NCI-H2196 (cell line): ENCODE results near the gene RPS6KA2.

ENCODE experiments used
- DNase-seq: peaks from one replicate; lab custom pipeline; 2025; ENCODE audit not compliant: unreplicated experiment; lab: John Stamatoyannopoulos, UW

RPS6KA2 gene

DNA sequence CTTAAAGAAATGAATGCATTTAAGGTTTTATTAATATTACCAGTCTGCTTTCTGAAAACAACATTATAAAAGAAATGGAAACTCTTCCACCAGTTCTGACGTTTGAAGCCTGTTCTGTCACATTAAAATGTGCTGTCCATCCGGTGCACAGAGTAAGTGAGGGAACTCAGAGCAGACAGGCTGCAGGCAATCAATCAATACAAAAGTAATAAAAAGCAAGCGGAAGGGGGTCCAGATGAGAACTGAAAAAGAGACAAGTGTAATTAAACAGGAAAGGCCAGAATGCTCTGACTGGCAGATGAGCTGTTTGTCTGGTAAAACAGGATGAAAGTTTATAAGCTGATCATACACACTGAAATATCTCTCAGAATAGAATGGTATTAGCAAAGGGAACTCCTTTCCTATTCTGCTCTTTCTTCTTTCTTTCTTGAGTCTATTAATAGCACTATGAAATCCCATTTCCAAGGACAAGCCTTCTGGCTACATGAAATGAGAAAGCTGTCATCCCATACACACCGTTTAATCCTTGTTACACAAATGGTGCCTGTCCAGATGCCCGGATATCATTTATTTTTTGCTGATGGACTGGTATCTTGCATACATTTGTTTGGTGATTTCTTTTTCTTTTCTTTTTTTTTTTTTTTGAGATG, 134.8 kb downstream of the RPS6KA2 start:
- DNase-seq = no peak

GRCh38 chr6:166490671-166491500, 136.2 kb downstream of the RPS6KA2 start:
- DNase-seq = peak; percentile 52

DNA sequence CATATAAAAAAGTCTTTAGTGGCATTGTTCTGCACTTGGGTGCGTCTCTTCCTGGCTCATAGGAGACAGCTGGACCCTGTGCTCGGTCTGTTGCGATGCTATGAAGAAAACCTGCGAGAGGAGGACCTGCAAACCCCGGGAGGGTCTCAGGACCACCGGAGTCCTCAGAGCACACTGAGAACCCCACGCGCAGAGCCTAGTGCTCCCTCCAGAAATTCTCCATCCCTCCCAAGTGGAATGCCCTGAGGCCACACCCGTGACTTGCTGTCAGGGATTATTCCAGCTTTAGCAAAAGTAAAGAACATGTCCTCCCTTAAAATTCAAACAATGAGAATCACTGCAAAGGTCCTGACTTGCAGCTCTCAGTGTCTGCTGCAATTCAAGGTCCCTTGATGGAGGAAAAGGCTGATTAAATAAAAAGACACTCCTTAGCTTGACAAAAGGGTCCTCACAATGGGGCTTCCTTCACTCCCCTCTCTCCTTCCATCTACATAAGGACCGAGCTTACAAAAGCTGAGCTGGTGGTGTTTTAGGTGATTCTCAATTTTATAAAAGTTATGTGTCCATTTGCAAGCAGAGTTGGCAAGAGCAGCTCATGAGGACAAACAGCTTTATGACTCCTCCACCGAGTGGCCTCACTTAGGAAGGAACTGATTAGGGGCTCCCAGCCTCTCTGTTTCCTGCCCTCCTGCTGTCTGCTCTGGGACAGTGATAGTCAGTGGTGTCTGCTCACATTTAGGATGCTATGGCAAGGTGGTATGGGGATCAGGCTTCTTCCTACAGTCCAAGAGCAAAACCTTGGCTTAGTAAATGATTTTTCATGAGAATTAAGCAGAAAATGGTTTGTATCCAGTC, 137.5 kb downstream of the RPS6KA2 start:
- DNase-seq = no peak

DNA sequence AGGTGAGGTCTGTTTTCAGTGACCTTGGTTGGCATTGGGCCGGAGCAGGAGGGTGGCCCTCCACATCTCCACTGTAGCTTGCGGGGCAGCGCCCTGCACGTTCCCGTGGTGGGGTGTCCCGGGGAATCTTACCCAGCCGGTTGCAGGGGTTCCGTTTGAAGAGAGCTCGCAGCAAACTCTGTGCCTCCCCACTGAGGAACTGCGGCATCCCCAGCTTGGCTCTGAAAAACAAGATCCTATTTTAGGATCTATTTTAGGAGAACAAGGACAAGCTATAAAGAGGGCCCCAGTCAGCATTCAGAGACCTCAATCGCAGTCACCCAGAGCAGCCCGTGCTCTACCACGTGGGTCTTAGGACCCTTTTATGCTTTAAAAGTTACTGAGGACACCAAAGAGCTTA, 138.3 kb downstream of the RPS6KA2 start:
- DNase-seq = no peak

DNA sequence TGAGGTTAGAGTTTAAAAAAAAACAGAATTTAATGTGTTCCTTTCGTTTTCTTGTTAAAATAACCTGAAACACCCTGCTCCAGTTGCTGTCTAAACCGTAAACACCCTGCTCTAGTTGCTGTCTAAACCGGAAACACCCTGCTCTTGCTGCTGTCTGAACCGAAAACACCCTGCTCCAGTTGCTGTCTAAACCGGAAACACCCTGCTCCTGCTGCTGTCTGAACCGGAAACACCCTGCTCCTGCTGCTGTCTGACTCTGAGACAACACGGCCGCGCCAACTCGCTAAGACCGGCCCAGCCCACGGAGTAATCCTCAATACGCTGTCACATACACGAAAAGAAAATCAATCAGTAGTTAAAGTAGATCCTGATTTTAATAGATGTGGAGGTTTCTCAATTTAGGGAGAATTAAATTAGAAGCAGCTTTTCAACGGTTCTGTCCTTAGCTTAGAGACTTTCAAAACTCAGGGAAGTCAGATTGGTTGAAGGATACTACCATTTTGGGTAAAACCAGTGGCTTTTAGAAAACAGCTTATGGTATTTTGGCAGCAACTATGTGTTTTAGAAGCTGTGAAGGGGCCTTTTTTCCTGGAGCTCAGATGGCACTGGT, 138.9 kb downstream of the RPS6KA2 start:
- no peak for DNase-seq

GRCh38 chr6:166487148-166487547, 139.9 kb downstream of the RPS6KA2 start:
- DNase-seq = no peak

DNA sequence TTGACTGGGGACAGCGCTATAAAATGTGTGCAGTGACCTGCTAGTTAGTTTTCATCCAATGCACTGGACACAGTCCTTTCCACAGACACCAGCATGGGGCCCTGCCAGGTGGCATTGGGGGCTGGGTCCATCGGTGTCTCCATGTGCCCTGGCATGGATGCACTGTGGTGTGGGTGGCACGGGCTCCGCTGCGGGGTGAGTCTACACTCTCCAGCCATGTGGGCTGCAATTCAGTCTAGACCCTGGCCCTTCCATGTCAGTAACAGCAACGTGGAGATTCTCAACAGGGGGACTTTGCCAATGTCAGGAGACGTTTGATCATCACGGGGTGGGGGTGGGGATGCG, 140.5 kb downstream of the RPS6KA2 start:
- no peak for DNase-seq

GRCh38 chr6:166485651-166486535, 141.2 kb downstream of the RPS6KA2 start:
- DNase-seq = no peak

- DNase-seq = no peak
These were observed 142.2 kb downstream of the RPS6KA2 start for GRCh38 chr6:166484863-166485262.

DNA sequence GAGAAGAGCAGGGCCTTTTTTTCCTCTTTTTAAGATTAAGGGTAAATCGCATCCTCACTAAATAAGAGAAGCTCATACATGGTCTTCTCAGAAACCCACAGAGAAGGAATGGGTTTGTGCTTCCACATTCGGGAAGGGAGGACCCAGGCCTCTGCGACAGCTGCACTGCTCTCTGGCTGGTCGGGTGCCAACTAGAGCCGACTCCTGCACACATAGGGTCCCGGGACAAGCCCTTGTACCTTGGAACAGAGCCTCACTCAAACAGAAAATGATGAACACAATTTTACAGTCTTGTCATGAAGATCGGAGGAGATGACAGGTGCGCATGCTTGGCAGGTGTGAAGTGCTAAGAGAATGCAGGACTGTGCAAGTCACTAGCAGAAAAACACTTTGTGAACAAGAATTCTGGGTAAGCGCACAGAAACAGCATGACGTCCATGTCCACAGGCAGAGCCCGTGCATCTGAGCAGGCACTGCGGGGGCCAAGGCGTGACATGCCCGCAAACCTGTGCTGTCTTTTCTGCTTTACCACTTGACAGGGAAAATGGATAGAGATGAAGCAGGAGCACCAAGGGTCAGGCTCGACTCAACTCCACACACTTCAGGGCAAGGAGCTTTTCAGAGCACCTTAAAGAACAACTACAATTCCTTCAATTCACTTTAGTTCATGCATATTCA, 143.3 kb downstream of the RPS6KA2 start:
- no peak for DNase-seq

- DNase-seq = no peak
These were observed 144.0 kb downstream of the RPS6KA2 start for GRCh38 chr6:166483026-166483425.

- no peak for DNase-seq
These were observed 148.1 kb downstream of the RPS6KA2 start for GRCh38 chr6:166478782-166479592.

DNA sequence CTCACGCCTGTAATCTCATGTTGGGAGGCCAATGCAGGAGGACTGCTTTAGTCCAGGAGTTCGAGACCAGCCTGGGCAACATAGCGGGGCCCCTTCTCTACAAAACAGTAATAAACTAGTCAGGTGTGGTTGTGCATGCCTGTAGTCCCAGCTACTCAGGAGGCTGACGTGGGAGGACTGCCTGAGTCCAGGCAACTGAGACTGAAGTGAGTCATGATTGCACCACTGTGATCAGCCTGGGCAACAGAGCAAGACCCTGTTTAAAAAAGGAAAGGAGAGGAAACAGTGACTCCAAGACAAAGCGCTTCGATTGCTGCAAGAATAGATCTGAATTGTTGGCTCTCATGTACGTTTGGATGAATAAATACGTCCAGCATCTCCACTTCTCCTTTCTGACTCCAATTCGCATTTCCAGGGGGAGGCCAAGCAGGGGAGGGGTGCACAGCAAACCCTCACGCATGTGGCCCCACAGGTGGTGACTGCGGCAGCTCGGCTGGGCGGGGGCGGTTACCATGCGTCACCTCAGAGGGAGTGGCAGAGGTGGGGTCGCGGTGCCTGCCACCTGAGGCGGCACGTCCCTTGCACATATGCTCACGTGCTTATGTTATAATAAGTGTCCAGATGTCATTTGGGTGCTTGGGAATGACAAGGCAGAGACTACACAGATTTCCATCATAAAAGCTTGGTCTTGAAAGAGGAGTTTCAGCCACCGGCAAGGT, 149.2 kb downstream of the RPS6KA2 start:
- DNase-seq = no peak

DNA sequence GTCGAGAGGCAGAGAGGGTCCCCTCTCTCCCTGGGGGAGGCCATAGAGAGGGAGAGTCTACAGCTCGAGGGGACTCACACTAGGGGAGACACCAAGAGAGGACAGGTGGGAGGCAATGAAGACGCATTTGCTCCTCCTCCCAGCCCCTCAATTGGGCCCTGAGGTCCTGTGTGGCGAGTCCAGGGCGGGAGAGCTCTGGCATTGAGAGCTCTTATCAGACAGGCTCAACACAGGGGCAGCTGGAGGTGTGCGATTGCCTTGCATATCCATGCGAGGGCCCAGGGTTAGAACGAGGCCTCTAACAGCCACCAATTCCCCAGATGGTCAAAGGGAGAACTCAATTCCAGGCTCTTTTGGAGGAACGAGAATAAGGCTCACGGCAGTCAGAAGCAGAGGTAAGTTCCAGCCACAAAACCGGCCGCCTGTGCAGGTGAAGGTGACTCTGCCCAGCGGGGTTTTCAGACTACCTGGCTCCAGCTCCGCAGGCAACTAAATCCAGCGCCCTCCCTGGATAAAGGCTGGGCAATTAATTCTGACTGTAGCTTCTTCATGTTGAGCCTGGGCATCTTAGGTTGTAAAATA, 150.3 kb downstream of the RPS6KA2 start:
- DNase-seq = no peak

- no peak for DNase-seq
These were observed 150.9 kb downstream of the RPS6KA2 start for GRCh38 chr6:166476061-166476591.

GRCh38 chr6:166474721-166475565, 152.1 kb downstream of the RPS6KA2 start:
- DNase-seq = no peak
